NCI-H1417 (cell line): Measurements from ENCODE around the gene AGT.
"Not testable (repeated sequence)": the region's sequence is repeated elsewhere in the genome, so short reads cannot be mapped to it uniquely, and the experiment has no call there.

Source experiments
- DNase-seq, 3 experiments: peaks; one replicate each; lab custom pipeline; 2025; lab: John Stamatoyannopoulos, UW

The AGT gene

GRCh38 chr1:230707732-230708630, 5.9 kb downstream of the AGT start:
- no peak for DNase-seq

- no peak for DNase-seq
Observed at GRCh38 chr1:230706887-230707731, 6.8 kb downstream of the AGT start.

GRCh38 chr1:230706020-230706699, 7.8 kb downstream of the AGT start:
- DNase-seq = no peak

- no peak for DNase-seq
Observed at GRCh38 chr1:230705289-230706019, 8.5 kb downstream of the AGT start.

GRCh38 chr1:230704830-230705229, 9.1 kb downstream of the AGT start:
- no peak for DNase-seq

GRCh38 chr1:230703679-230704385, 10.1 kb downstream of the AGT start:
- no peak for DNase-seq

GRCh38 chr1:230702934-230703678, 10.8 kb downstream of the AGT start:
- DNase-seq = peak in 2 of 3 experiments; percentile 4 to 6

GRCh38 chr1:230701895-230702768, 11.8 kb downstream of the AGT start:
- DNase-seq = no peak

GRCh38 chr1:230701434-230701833, 12.5 kb downstream of the AGT start:
- DNase-seq = no peak

- no peak for DNase-seq
Observed at GRCh38 chr1:230700132-230700531, 13.8 kb downstream of the AGT start.

- DNase-seq = no peak
Observed at GRCh38 chr1:230699716-230700115, 14.2 kb downstream of the AGT start.

GRCh38 chr1:230698964-230699363, 15.0 kb downstream of the AGT start:
- DNase-seq = not testable (repeated sequence)

- no peak for DNase-seq
Observed at GRCh38 chr1:230698130-230698529, 15.8 kb downstream of the AGT start.

GRCh38 chr1:230696722-230697437, 17.0 kb downstream of the AGT start:
- no peak for DNase-seq

GRCh38 chr1:230696218-230696617, 17.7 kb downstream of the AGT start:
- DNase-seq = no peak

- DNase-seq = no peak
Observed at GRCh38 chr1:230694991-230695390, 18.9 kb downstream of the AGT start.

GRCh38 chr1:230694464-230694863, 19.5 kb downstream of the AGT start:
- DNase-seq = no peak

- DNase-seq = no peak
Observed at GRCh38 chr1:230693777-230694176, 20.1 kb downstream of the AGT start.

- DNase-seq = no peak
Observed at GRCh38 chr1:230693221-230693620, 20.7 kb downstream of the AGT start.
